HAP-1 (cell line): ENCODE data around the gene OSBPL5.

Experiments used
- DNase-seq, 2 experiments: peaks; one replicate each; pipeline ENCODE4 v3.0.0-alpha.2; 2016 to 2020; ENCODE audit warnings: low spot score in 2 of 2
- H3K27me3 ChIP-seq: fragments of 250-450 bp; sonication (Bioruptor Pico); 2 replicates; pipeline ENCODE4 v1.5.1; 2020; ENCODE audit warnings: low read depth, mild to moderate bottlenecking, moderate library complexity
- H3K36me3 ChIP-seq: fragments of 250-450 bp; sonication (Bioruptor Pico); replicated peaks from 2 replicates; pipeline ENCODE4 v1.5.1; 2020; ENCODE audit warnings: mild to moderate bottlenecking
- H3K4me1 ChIP-seq: fragments of 250-450 bp; sonication (Bioruptor Pico); 2 replicates; pipeline ENCODE4 v1.5.1; 2020; ENCODE audit warnings: mild to moderate bottlenecking
- H3K4me3 ChIP-seq: fragments of 250-450 bp; sonication (Bioruptor Pico); 2 replicates; pipeline ENCODE4 v1.5.1; 2020; ENCODE audit warnings: mild to moderate bottlenecking, moderate library complexity
- H3K9me3 ChIP-seq: fragments of 250-450 bp; sonication (Bioruptor Pico); 2 replicates; pipeline ENCODE4 v1.5.1; 2020; ENCODE audit warnings: mild to moderate bottlenecking, moderate library complexity
- in situ Hi-C: fragments of 300-500 bp; cut with MboI; formaldehyde crosslinking; loops from 3 replicates; pipeline ENCODE4 v1.14.3; 2020; ENCODE audit warnings: low sequenced_read_pairs, inconsistent platforms, mixed read lengths

Gene OSBPL5

DNA sequence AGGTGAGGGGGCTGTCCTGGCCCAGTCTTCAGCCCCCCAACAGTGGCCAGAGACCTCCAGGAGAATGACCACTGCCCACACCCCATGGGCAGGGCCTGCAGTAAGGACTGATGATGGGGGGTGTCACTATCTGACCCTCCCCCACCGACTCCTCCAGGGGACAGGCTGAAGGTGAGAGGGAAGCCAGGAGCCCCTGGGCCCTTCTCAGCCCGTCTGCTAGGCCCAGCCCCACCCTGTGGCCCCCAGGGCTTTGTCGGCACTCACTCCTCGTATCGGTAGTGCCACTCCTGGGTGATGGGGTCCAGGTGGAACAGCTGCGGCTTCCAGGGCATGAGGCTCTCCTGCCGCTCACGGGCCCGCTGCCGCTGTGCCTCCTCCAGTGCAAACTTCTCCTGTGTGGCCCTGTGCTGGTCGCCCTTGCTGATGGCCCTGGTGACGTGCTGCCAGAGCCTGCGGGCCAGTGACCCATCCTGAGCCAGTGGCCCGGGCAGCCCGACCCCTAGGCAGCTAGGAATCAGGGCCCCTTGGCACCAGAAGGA is 72.4 kb downstream of the OSBPL5 start:
- no peaks in the 10 kb centered on the region for H3K9me3 ChIP-seq
- in situ Hi-C loops, result loop anchor here (5.0 kb wide), 1 partner anchor 50 kb away; no protein-coding TSS in a partner anchor
- H3K36me3 ChIP-seq, result no peaks in the 10 kb centered on the region
- no peak overlapping the region for H3K4me3 ChIP-seq
- no peaks in the 10 kb centered on the region; the same call in 1 of the 2 replicates for H3K4me1 ChIP-seq
- no peaks in the 10 kb centered on the region for H3K27me3 ChIP-seq
- DNase-seq, result no peak

DNA sequence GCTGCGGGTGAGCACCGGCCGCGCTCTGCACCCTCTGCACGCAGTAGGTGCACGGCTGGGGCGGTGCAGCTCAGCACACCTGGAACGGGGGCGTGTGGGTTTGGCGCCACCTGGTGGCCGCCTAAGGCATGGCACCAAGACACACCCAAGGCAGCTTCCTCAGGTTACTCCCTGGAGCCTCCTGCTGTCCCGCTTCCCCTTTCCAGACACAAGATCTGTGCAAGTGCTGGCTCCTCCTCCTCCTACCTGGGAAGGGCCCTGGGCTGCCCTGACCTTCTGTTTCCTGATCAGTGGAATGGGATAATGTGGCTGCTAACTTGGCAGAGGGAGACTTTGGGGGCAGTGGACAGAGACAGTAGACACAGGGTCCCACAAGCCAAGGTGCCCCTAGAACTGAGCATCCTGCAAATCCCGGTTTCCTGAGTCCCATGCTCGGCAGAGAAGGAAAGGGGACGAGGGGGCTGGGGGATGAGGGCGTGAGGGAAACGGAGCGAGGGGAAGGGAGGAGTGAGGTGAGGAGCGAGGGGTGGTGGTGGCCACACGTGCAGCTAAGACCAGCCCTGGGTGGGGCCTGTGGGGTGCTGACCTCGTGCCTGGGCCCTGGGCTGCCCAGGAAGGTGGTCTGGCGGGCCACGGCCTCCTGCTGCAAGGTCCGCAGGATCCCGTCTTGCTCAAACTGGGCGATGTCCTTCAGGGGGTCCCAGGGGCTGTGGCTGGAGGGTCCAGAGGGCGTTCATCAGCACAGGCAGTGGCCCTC is 73.1 kb downstream of the OSBPL5 start:
- no peaks in the 10 kb centered on the region for H3K27me3 ChIP-seq
- DNase-seq, result peak; percentile 65 to 85
- in situ Hi-C loops, result loop anchor here (5.0 kb wide), 1 partner anchor 50 kb away; no protein-coding TSS in a partner anchor
- no peaks in the 10 kb centered on the region for H3K9me3 ChIP-seq
- no peaks in the 10 kb centered on the region for H3K36me3 ChIP-seq
- H3K4me3 ChIP-seq, result no peak overlapping the region
- no peaks in the 10 kb centered on the region; the same call in 1 of the 2 replicates for H3K4me1 ChIP-seq

DNA sequence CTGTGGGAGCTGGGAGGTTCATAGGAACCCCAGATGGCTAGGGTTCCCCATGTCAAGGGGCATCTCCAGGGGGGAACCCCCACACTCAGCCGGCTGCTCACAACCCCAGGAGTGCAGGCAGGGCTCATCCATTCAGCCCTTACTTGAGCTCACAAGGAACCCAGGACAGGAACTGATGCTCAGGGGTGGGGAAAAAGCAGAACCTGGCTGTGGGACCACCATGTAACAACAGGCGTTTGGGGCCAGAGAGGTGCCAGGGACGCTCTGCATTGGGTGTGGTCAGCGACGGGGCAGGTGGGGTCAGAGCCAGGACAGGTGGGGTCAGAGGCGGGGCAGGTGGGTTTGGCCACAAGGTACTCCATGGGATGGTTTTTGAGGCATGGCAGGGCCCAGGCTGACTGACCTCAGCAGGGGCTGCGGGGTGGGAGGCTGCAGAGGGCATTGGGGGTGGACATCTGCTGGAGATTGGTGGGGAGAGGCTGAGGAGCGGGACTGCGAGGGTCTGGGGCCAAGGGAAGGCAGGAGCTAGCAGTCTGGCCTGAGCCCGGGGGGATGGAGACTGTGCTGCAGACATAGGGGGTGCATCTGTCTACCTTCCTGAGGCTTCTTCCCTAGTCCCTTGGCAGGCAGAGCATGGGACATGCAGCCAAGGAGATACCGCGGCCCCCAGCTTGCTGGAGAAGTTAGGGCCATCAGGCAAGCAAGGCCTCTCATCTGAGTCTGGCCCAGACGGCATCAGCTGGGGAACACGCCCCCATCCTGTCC is 73.8 kb downstream of the OSBPL5 start:
- no peaks in the 10 kb centered on the region for H3K27me3 ChIP-seq
- in situ Hi-C loops, result loop anchor here (5.0 kb wide), 1 partner anchor 49 kb away; no protein-coding TSS in a partner anchor
- no peaks in the 10 kb centered on the region for H3K36me3 ChIP-seq
- H3K4me3 ChIP-seq, result no peak overlapping the region
- no peaks in the 10 kb centered on the region for H3K9me3 ChIP-seq
- H3K4me1 ChIP-seq, result no peaks in the 10 kb centered on the region; the same call in 1 of the 2 replicates
- no peak for DNase-seq

DNA sequence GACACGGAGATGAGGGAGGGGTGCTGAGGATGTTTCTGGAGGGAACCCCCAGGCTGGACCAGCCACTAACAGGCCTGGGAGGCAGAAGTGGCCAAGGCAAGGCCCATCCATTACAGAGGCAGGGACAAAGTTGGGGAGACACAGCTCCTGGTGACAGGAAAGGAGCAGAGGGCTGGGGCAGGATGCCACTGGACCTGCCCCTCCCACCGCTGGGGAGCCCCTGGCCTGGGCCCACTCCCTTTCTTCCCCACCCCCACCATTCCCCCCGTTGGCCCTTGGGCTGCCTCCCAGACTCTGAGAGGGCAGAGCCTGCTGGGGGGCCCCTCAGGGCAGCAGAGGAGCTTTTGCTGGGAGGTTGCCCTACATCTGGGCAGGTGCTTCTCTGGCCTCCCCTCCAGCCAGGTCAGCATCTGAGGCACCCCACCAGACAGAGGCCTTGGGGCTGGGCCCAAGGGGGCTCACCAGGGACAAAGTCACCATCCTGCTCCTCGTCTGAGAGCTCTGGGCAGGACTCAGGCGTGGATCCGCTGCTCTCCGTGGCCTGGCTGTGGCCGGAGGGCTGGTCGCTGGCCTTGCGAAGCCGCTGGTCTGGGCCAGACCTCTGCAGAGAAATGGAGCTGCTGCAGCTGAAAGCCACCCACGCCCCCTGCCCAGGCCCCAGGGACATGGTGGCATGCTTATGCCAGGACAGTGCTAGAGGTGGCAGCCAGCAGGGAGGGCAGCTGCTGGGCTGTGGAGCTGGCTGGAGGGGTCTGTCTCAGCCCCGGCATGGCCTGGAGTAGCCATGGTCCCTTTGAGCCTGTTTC is 74.8 kb downstream of the OSBPL5 start:
- Histone ChIP-seq H3K4me3 (no peak overlapping the region), H3K27me3 (peaks cover 2% of the 10 kb centered on the region; the same call in 1 of the 2 replicates), H3K4me1 (no peaks in the 10 kb centered on the region; the same call in 1 of the 2 replicates), H3K36me3 (no peaks in the 10 kb centered on the region), H3K9me3 (no peaks in the 10 kb centered on the region)
- no peak for DNase-seq
- in situ Hi-C loops, result loop anchor here (5.0 kb wide), 1 partner anchor 48 kb away; no protein-coding TSS in a partner anchor

DNA sequence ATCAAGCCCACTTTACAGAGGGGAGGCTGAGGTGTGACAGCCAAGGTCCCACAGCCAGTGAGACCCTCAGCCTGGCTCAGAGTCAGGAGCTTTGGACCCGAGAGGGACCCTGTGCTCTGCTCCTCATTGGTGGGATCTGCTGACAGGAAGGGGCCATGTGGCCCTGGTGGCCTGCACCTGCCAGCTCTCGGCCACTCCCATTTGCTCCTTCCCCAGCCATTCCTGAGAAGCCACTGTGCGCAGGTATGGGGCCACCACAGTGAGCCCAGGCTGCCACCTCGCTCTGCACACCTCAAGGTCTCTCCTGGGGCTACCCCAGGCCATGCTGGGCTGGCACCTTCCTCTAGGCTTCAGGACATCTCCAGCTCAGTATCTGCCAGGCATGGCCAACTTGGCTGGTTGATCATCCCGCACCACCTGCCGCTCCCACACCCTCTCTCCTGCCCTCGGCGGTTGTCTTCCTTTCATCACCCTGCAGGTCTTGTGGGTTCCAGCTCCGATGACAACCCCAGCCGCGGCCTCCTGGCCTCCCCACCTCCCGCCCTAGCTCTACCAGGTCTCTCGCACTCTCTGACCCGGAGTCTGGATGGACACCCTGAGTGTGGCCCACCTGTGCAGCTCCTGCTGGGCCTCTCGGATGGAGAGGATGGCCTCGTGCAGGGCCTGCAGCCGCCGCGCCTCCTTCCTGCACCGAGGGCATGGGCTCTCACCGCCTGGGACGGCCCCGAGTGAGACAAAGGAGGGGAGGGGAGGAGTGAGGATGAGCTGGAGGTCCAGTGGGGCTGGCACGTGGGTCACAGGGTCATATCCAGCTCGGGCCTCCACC is 75.7 kb downstream of the OSBPL5 start:
- H3K27me3 ChIP-seq, result peaks cover 5% of the 10 kb centered on the region; the same call in 1 of the 2 replicates
- H3K36me3 ChIP-seq, result no peaks in the 10 kb centered on the region
- no peak for DNase-seq
- in situ Hi-C loops, result loop anchor here (5.0 kb wide), 1 partner anchor 47 kb away; no protein-coding TSS in a partner anchor
- no peak overlapping the region for H3K4me3 ChIP-seq
- no peaks in the 10 kb centered on the region for H3K9me3 ChIP-seq
- no peaks in the 10 kb centered on the region; the same call in 1 of the 2 replicates for H3K4me1 ChIP-seq

DNA sequence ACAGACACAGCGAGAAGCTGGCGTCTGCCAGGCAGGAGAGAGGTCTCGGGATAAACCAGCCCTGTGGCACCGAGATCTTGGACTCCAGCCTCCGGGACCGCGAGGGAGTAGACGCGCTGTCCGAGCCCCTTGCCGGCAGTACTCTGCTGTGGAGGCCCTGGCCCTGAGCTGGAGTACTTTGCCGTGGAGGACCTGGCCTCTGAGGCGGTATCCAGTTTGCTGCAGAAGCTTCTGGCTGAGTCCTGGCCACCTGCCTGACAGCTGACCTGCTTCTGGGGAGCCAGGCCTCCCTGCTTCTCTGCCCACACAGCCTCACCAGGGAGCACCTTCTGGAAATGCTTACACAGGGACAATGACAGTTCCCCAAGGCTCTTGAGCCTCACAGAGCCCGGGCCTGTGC is 76.3 kb downstream of the OSBPL5 start:
- Histone ChIP-seq H3K4me3 (no peak overlapping the region), H3K9me3 (no peaks in the 10 kb centered on the region), H3K36me3 (no peaks in the 10 kb centered on the region), H3K27me3 (peaks cover 5% of the 10 kb centered on the region; the same call in 1 of the 2 replicates), H3K4me1 (no peaks in the 10 kb centered on the region; the same call in 1 of the 2 replicates)
- DNase-seq, result no peak
- in situ Hi-C loops, result no loop called here

DNA sequence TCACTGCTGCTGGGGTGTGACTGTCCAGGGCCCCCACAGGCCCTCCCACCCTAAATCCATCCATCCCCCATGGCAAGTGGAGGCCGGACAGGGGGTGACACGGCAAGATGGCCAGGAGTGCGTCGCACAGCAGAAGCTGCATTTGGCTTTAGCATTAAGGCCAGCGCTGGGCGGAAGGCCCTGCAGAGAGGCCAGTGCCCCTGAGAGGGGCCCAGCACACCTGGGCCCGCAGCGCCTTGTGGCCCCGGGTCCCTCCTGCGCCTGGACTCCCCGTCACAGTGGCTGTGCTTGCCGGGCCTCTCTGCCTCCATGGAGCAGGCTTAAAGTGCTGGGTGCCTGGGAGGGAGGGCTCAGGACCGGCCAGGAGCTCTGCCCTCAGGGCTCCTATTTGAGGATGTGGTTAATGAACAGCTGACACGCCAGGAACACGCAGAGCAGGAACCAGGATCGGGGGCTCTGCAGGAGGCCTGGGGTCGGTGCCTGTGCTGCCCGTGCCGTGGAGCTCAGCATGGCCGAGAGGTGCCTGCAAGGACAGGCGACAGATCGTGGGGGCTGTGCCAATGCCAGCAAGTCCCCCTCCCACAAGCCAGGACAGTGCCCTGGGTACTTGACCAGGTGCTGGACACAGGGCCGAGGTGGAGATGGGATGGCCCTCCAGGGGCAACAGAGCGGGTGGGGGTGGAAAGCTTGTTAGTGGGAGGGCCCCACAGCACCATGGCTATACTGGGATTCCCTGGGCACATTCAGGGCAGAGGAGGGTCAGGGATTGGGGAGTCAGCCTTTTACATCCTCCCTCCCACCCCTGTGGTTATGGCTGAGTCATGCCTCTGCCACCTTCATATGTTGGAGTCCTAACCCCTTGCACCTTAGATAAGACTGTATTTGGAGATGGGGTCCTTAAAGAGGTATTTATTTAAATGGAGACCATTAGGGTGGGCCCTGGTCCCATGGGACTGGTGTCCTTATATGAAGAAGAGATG is 77.0 kb downstream of the OSBPL5 start:
- Histone ChIP-seq H3K36me3 (no peaks in the 10 kb centered on the region), H3K27me3 (peaks cover 5% of the 10 kb centered on the region; the same call in 1 of the 2 replicates), H3K4me1 (no peaks in the 10 kb centered on the region; the same call in 1 of the 2 replicates), H3K9me3 (no peaks in the 10 kb centered on the region), H3K4me3 (no peak overlapping the region)
- no peak for DNase-seq
- in situ Hi-C loops, result no loop called here

DNA sequence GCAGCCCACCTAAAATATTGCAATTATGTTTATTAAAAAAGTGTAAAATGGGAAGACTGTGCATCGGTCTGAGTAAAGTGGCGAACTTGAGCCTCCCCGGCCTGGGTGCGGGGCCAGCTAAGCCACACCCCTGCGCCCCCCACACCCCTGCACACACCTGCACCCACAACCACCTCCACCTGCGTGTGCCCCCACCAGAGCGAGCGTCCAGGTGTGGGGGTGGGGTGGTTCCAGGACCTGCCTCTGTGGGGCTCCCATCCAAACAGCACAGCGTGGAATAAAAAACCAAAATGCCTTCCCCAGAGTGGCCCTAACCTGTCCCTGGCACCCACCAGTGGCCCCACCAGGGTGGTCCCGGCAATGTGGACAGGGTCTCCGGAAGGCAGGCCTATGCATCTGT is 77.7 kb downstream of the OSBPL5 start:
- Histone ChIP-seq H3K4me1 (no peaks in the 10 kb centered on the region; the same call in 1 of the 2 replicates), H3K9me3 (no peaks in the 10 kb centered on the region), H3K36me3 (no peaks in the 10 kb centered on the region), H3K4me3 (no peak overlapping the region), H3K27me3 (peaks cover 5% of the 10 kb centered on the region; the same call in 1 of the 2 replicates)
- DNase-seq, result no peak
- in situ Hi-C loops, result no loop called here

DNA sequence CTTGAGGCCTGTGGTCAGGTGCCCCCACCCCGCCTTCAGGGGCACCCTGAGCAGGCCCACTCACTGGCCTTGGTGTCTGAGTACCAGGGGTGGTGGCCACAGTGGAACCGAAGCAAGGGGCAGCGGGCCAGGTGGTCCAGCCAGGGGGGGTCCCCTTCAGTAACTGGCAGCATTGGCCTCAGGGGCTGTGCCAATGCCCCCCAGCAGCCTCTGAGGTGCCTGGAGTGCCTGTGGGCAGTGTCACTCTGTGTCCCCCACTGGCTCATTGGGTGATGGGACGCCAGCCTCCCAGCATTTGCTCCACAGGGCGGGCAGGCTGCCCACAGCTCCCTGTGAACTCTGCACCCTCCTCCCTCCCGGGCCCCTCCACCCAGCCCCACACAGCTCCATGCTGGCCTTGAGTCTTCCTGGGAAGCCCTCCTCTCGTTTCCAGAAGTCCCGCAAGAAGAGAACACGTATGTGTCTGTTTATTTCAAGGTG is 78.4 kb downstream of the OSBPL5 start:
- H3K4me3 ChIP-seq, result no peak overlapping the region
- no peaks in the 10 kb centered on the region; the same call in 1 of the 2 replicates for H3K4me1 ChIP-seq
- no peaks in the 10 kb centered on the region for H3K36me3 ChIP-seq
- in situ Hi-C loops, result no loop called here
- DNase-seq, result no peak
- H3K27me3 ChIP-seq, result peaks cover 5% of the 10 kb centered on the region; the same call in 1 of the 2 replicates
- no peaks in the 10 kb centered on the region for H3K9me3 ChIP-seq

DNA sequence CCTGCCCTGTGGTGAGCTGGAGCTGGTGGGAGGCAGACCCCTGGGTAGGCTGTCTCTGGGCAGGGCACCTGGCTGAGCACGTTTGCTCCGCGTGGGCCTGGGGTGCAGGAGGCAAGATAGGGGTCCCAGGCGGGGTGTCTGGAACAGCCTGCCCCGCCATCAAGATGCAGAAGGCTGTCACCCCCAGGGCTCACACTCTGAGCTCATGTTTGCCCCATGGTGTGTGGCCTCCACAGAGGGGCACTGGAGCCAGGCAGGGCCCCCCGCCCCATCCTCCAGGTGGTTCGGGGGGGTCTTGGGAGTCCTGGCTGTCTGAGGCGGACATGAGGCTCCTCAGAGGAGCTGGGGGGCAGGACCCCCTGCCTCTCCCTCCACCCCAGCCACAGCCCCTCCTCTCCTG is 79.0 kb downstream of the OSBPL5 start:
- in situ Hi-C loops, result no loop called here
- H3K27me3 ChIP-seq, result peaks cover 5% of the 10 kb centered on the region; the same call in 1 of the 2 replicates
- H3K36me3 ChIP-seq, result no peaks in the 10 kb centered on the region
- H3K4me1 ChIP-seq, result no peaks in the 10 kb centered on the region
- no peak overlapping the region for H3K4me3 ChIP-seq
- DNase-seq, result no peak
- H3K9me3 ChIP-seq, result no peaks in the 10 kb centered on the region

DNA sequence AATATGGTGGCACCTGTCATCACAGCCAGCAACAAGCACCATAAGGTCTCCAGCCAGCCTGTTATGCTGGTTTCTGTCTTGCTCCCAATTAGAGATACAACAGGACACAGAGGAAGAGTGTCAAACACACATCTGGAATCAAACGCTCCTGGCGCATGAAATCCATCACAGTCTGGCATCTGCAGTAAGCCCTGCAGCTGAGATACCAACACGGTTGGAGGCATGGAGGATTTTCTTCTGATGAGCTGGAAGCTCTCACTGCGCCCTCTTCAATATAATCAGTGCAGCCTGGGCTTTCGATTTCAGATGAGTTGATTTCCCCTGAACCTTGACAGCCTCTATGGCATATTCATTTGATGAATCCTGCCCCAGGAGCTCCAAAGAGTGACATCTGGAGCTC is 80.1 kb downstream of the OSBPL5 start:
- no peaks in the 10 kb centered on the region for H3K4me1 ChIP-seq
- DNase-seq, result no peak
- H3K36me3 ChIP-seq, result no peaks in the 10 kb centered on the region
- H3K27me3 ChIP-seq, result peaks cover 5% of the 10 kb centered on the region; the same call in 1 of the 2 replicates
- no peak overlapping the region for H3K4me3 ChIP-seq
- in situ Hi-C loops, result no loop called here
- no peaks in the 10 kb centered on the region for H3K9me3 ChIP-seq
